HUDEP-2 (cell line): Measurements from ENCODE around the gene GAS1.

Source experiments
- DNase-seq, 76 experiments: peaks; one replicate each; lab custom pipeline; 2025; ENCODE audit not compliant: unreplicated experiment in 76 of 76; lab: John Stamatoyannopoulos, UW

Gene GAS1

GRCh38 chr9:86939321-86939720, 8.0 kb downstream of the GAS1 start:
- no peak for DNase-seq

GRCh38 chr9:86938780-86939179, 8.5 kb downstream of the GAS1 start:
- no peak for DNase-seq

- no peak for DNase-seq
These were observed 21.2 kb downstream of the GAS1 start for GRCh38 chr9:86926145-86926544.

GRCh38 chr9:86925686-86926085, 21.6 kb downstream of the GAS1 start:
- no peak for DNase-seq

- no peak for DNase-seq
These were observed 23.1 kb downstream of the GAS1 start for GRCh38 chr9:86924206-86924605.

GRCh38 chr9:86921151-86921923, 26.0 kb downstream of the GAS1 start:
- DNase-seq = no peak

- DNase-seq = no peak
These were observed 28.8 kb downstream of the GAS1 start for GRCh38 chr9:86918556-86918955.

GRCh38 chr9:86912210-86912609, 35.1 kb downstream of the GAS1 start:
- no peak for DNase-seq

GRCh38 chr9:86909388-86909787, 37.9 kb downstream of the GAS1 start:
- DNase-seq = no peak

GRCh38 chr9:86908261-86908660, 39.0 kb downstream of the GAS1 start:
- DNase-seq = no peak

- no peak for DNase-seq
These were observed 40.0 kb downstream of the GAS1 start for GRCh38 chr9:86907346-86907745.

GRCh38 chr9:86903734-86904085, 43.6 kb downstream of the GAS1 start:
- no peak for DNase-seq

- DNase-seq = no peak
These were observed 44.1 kb downstream of the GAS1 start for GRCh38 chr9:86902991-86903733.

GRCh38 chr9:86902586-86902985, 44.7 kb downstream of the GAS1 start:
- no peak for DNase-seq

GRCh38 chr9:86902176-86902575, 45.1 kb downstream of the GAS1 start:
- DNase-seq = no peak

GRCh38 chr9:86901511-86901910, 45.8 kb downstream of the GAS1 start:
- no peak for DNase-seq
